A204.1 (cell line): ENCODE measurements around the gene TUBA4B.
"Not testable (repeated sequence)": the region's sequence is repeated elsewhere in the genome, so short reads cannot be mapped to it uniquely, and the experiment has no call there.

ENCODE experiments used
- FAIRE-seq: peaks from 2 replicates; lab custom pipeline; 2012; peaks lifted over from hg19 to GRCh38; lab: Jason Lieb, UNC

Gene TUBA4B

GRCh38 chr2:219248845-219249202 lies 4.2 kb upstream of the TUBA4B start:
- FAIRE-seq: no peak

- no peak for FAIRE-seq
These were observed 3.7 kb upstream of the TUBA4B start for GRCh38 chr2:219249203-219249980.

- FAIRE-seq: no peak
These were observed 2.8 kb upstream of the TUBA4B start for GRCh38 chr2:219250049-219250781.

GRCh38 chr2:219251656-219252055 lies 1.4 kb upstream of the TUBA4B start:
- FAIRE-seq: no peak

- FAIRE-seq: no peak
These were observed 959 bp upstream of the TUBA4B start for GRCh38 chr2:219252084-219252483.

GRCh38 chr2:219252570-219252899 lies 508 bp upstream of the TUBA4B start:
- FAIRE-seq: no peak

- no peak for FAIRE-seq
These were observed 928 bp downstream of the TUBA4B start, which contains the start of gene TUBA4A for GRCh38 chr2:219253753-219254589. Gene TUBA4A, minus strand, starts transcription at chr2:219253918. Its CDS starts 60 bp downstream, at chr2:219253858.

- no peak for FAIRE-seq
These were observed 1.7 kb downstream of the TUBA4B start for GRCh38 chr2:219254590-219255201.

- FAIRE-seq: not testable (repeated sequence)
These were observed 5.9 kb downstream of the TUBA4B start for GRCh38 chr2:219258942-219259341.

GRCh38 chr2:219261024-219261855 lies 8.2 kb downstream of the TUBA4B start:
- no peak for FAIRE-seq

- no peak for FAIRE-seq
These were observed 13.2 kb downstream of the TUBA4B start for GRCh38 chr2:219266232-219266631.

- no peak for FAIRE-seq
These were observed 13.8 kb downstream of the TUBA4B start for GRCh38 chr2:219266886-219267285.

GRCh38 chr2:219268294-219268693 lies 15.3 kb downstream of the TUBA4B start:
- FAIRE-seq: no peak

GRCh38 chr2:219269362-219270054 lies 16.5 kb downstream of the TUBA4B start:
- no peak for FAIRE-seq

- no peak for FAIRE-seq
These were observed 17.0 kb downstream of the TUBA4B start for GRCh38 chr2:219270055-219270372.

- FAIRE-seq: no peak
These were observed 18.0 kb downstream of the TUBA4B start for GRCh38 chr2:219271021-219271420.

GRCh38 chr2:219272356-219272755 lies 19.3 kb downstream of the TUBA4B start:
- no peak for FAIRE-seq

GRCh38 chr2:219272995-219273394 lies 20.0 kb downstream of the TUBA4B start:
- no peak for FAIRE-seq

- no peak for FAIRE-seq
These were observed 20.9 kb downstream of the TUBA4B start for GRCh38 chr2:219273937-219274336.

GRCh38 chr2:219274361-219274921 lies 21.4 kb downstream of the TUBA4B start:
- no peak for FAIRE-seq
